Activated CD8-positive, alpha-beta memory T cell treated with anti-CD3 and anti-CD28 coated beads for 4 hours (primary cell): Measurements from ENCODE around the gene CDH2.

Experiments
- DNase-seq, 2 donors: peaks; one replicate each; pipeline ENCODE4 v3.0.0-alpha.2; 2020; ENCODE audit warnings: low read depth in 2 of 2

CDH2 gene

DNA sequence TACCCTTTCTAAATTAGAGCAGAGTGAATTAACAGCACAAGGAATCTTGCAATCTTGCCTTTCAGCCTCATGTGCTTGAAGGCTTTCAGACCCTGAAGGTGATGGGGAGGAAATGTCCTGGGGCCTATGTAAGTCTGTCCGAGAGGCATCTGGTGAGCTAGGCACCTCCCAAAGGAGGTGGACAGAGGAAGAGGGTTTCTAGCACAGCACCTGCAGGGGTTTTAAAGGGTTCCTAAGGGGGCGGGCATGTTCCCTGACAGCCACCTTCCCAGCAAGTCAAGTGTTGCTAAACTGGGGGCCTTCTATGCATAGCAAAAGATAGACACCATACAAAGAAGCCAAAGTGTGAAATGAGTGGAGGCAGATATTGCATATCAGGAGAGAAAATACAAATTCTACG lies 88.5 kb downstream of the CDH2 start:
- DNase-seq = no peak

DNA sequence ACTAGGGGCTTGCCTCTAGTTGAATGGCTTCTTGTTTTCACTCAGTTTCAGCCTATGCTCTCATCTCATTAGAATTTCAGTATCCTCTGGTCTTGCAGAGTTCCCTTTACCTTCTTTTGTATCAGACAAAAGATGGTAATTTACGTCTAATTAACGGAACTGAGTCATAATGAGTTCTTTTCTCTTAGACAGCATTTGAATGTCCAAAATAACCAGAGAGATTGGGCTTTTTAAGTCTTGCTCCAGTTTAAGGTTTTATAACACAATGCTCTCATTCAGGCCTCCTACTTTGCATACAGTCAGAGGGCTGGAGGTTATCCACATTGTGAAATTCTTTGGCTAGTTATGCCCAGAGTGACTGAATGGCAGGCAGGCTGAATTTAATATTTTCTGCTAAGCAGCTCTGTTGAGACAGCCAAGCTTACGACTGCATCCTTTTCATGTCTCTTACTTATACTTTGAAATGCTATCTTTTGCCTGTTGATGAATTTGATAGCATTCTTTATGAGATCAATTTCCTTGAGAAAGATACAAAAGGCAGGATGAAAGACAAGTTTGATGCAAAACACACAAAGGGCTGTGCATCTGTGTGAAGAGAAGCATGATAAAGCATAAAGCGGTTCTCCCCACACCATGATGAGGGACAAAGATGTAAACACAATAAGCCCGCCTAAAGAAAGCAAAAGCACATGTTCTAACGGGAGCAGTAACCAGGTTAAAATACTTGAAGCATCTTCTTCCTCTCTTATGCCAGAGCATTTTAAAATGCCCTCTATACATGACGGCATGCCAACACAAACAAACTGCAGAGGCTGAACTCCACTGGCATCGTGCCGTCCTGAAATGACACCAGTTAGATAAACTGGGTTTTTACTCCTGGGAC lies 90.0 kb downstream of the CDH2 start:
- no peak for DNase-seq

DNA sequence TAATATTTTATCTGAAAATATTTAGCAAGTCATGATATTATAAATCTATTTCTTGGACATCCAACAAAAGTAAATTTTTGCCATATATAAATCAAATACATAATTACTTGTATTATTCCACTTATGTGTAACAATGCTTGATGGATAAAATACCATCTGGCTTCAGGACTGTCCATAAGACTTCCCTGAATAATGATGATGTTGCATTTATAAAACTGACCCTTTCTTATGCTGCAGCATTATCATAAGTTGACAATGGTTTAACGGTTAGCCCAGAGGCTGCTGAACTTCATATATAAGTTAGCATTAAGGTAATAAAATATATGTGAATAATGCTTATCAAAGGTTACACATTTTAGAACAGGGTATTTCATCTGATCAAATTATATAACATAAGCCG lies 95.4 kb downstream of the CDH2 start:
- DNase-seq = no peak

DNA sequence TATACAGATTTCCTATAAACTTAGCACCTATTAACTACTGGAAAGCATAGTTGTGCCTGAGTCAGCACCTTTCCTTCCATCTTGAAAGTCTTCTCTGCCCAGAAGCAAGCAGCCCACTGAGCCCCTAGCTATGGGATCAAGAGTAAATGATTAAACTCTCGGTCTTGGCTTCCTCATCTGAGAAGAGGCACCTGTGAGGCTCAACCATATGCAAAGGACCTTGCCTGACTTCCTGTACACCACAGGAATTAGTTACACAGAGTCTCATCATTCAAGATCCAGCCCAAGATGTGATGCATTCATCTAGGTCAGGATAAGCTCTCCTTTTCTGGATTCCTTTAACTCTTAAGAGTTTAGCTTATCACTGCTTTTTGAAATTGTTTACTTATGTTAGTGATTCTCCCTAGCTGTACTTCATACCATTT lies 96.0 kb downstream of the CDH2 start:
- no peak for DNase-seq

DNA sequence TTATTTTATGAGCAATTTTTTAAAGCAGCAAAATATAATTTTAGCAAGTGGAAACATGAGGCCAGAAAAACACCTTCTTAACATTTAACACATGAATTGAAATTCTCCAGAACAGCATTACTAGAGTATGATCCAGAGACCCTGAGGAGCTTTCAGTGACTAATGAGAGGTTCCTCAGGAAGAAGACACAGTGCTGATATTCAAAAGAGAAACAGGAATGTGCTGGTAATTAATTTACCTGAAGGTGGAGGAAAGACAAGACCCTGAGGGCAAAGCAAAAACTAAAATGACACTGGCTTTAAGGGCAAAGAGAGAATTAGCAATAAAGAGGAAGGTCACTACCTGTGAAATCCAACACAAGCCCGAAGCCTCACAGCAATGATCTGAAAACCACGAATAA lies 97.0 kb downstream of the CDH2 start:
- no peak for DNase-seq

DNA sequence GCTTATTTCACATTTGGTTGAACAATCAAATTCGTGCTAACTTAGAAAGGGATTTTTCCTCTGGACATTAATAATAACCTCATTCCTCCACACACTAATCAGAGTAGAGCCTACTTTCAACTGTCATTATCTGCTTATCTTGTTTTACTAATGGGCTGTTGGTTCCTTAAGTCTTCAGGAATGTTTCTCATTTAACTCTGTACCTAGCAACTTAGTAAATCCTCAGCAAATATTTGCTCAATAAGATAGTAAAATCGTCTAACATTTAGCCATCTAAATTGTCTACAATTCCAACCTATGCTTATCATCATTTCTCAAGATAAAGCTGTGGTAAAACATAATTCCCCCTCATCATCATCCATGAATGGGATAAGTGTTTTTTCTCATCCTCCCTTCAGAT lies 98.1 kb downstream of the CDH2 start:
- no peak for DNase-seq

DNA sequence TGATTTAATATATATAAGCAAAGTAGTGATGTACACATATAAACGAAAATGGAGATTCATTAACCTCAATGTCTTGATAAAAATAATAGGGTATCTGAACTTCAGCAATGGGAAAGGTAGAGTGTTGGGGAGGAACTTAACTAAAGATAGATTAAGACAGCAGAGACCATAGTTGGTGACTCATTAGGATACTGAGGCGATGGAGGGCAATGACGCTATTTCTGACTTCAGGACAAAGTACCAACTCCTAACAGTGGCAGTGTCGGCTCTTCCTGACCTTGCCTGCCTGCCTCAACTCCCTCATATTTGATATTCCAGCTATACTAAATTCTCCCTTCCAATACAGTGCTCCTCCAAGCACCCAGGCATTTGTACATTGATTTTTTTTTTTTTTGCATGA lies 98.6 kb downstream of the CDH2 start:
- DNase-seq = no peak

DNA sequence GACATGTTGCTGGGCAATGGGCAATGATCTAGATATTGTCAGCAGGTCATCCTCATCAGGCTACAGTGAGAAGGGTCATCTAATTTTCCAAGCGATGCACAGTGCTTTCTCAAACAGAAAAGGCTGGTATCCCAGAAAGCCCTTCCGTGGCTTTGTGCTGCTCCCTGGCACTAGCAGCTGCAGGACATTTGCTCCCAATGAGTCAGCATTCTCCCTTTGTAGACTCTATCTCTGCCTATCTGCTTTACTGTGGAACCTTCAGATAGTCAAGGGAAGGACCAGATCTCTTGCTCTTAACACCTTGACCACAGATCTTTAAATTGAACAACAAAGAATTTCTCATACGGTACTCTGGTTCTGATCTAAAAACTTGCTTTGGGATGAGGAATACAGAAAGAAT lies 101.4 kb downstream of the CDH2 start:
- DNase-seq = no peak

DNA sequence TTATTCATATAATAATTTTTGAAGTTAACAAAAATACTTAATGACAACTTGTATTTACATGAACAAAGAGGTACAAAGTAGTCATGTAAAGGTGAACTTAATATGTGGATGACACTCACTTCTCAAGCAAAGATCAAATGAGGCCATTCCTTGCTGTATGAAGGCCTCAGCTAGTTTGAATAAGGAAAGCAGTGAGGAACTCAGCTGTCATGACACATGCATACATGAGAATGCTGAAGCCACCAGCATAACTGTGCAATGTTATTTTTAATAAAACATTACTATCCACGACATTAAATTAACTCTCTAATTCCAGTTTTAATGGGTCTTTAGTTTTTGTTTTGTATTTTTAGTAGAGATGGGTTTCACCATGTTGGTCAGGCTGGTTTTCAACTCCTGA lies 102.9 kb downstream of the CDH2 start:
- DNase-seq = no peak

DNA sequence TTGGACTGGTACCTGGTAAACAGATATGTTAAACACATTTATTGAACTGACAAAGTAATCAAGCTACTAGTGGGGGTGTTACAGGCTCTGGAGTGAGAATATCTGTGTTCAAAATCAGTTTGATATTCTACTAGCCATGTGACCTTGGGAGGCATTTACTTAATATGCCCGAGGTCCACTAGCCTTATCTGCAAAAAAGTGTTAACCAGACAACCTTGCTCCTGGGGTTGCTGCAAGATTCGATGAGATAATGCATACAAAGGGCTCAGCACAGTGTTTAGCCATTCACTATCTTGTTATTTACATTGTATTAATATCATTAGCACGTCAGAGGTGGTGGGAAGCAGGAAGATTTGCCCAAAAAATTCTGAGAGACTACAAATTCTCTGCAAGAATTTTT lies 103.3 kb downstream of the CDH2 start:
- no peak for DNase-seq

DNA sequence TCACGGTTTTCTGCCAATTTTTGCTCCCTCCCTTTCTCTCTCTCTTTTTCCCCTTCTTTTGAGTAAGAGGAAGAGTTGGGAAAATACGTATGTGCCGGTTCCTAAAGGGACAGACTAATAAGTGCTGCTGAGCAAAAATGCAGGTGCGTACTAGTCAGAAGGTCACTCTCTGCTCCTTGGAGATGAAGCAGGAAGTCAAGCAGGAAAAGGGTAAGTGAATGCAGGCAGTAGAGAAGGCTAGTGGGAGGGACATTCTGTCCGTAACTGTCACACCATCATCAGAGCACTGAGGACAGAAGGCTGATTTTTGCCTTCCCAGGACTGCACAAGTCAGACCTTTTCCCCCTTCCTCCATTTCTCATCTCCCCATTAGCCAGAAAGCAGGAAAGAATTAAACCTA lies 105.7 kb downstream of the CDH2 start:
- no peak for DNase-seq

DNA sequence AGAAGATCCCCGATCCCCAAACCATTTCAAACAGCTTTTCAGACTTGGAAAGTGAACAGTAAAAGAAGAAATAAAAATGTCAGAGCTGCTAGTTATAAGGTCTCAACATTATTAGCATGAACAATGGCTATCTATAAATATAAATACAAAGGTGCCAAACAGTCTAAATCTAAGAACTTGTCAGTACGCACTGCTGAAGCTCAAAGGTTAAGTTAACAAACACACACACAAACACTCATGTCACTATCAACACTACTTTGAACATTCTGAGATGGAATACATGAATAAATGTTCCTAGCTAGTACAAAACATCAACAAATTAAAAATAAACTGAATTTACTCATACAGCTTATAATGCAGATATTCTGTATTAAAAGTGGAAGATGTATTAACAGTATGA lies 108.7 kb downstream of the CDH2 start:
- no peak for DNase-seq

DNA sequence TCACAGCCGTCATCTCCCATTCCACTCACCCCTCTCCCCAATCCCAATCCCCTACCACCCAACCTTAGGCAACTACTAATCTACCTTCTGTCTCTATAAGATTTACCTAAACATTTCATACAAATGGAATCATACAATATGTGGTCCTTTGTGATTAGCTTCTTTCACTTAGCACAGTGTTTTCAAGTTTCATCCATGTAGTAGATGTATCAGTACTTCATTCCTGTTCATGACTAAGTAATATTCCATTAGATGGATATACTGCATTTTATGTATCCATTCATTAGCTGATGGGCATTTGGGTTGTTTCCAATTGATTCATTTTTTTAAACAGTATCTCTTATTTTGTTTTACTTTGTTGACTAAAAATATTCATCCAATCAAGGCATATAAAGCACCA lies 109.6 kb downstream of the CDH2 start:
- DNase-seq = no peak

DNA sequence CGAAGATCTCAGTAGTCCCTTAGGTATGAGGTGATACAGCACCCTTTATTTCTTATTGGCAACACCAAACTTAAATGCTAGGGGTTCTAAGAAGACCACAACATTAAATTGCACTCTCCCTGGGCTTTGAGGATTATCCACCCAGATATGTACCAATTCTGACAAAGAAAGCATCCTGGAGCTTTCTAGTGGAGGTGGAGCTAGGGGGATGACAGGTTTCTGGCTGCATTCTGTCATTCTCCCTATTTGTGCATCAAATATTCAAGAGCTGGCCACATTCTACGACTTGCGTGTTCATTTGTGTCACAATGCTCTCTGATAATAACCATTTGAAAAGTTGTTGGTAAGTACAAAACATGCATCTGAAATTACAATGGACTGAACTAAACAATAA lies 111.1 kb downstream of the CDH2 start:
- DNase-seq = no peak

DNA sequence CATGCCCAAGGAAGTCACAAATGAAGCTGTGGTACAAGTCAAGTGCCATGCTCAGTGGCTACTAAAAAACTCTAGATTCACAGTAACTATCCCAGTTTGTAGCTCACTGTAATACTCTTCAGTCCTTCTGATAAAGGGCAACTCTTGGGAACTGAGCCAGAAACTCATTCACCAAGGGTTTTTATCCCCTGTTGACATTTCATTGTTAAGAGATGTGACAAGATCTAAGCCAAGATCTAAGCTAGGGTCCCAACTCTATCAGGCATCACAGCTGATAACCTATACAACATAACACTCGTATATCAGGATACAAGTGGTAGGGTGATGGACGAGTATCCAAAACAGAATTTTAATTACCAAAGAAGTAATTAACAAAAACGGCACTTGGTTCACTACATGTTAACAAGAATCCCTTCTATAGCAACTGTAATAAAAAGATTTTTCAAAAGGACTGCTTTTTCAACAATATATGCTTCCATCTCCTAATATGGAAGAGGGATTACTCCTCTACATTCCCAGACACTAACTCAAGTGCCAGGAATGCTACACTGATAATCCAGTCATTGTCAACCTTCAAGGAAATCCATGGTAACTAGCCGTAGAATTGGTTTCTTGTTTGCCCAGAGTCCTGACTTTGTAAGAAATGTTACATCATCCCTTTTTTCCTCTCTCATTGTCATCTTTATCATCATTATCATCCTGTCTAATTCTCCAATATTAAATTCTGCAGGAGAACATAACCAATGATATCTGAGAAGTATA lies 111.7 kb downstream of the CDH2 start:
- DNase-seq = no peak

DNA sequence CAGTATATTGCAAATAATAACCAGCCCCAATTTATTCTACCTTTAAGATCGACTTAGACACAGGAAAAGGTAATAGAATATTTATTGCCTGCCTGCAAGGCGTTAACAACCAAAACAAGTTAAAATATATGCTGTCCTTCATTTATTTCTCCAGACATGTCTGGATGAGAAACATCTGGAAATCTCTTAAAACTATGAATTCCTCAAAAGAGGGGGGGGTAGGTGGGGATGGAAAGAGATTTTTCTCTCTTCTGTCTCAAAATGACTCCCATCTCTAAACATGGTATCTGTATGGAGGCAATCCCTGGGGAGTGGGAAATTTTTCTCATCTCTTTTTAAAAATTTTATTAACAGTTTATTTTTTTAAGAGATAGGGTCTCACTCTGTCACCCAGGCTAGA lies 113.0 kb downstream of the CDH2 start:
- no peak for DNase-seq

DNA sequence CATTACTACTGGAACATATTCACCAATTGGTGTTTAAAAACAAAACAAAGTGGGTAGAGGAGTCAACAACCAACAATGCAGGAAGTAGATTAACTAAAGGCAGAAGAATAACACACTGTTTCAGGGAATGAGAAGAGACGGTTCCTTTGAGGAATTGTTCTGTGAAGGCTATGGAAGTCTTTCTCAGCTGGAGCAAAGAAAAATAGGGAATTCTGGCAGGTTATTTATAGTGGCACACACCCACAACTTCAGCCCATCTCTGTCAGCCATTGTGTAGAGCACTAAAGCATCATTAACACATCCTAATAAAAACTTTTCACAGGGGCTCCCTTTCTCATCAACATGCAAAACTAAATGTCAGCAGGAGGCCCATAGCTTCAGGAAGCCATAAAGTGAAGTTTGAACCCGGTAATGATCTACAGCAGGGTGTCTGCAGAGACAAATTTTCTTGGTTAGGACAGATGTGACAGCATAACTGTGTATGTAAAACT lies 113.6 kb downstream of the CDH2 start:
- no peak for DNase-seq

DNA sequence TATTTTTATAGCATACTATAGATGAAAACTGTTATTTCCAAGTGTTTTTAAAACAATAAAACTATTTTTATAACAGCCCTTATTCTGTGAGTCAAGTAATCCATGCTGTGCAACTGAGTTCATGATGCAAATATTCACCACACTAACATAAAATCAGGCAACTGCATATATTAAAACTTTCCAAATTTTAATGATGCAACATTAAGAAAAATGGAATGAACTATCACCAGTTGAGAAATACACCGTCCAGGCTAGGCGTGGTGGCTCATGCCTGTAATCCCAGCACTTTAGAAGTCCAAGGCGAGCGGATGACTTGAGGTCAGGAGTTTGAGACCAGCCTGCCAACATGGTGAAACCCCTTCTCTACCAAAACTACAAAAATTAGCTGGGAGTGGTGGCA lies 114.5 kb downstream of the CDH2 start:
- DNase-seq = no peak

DNA sequence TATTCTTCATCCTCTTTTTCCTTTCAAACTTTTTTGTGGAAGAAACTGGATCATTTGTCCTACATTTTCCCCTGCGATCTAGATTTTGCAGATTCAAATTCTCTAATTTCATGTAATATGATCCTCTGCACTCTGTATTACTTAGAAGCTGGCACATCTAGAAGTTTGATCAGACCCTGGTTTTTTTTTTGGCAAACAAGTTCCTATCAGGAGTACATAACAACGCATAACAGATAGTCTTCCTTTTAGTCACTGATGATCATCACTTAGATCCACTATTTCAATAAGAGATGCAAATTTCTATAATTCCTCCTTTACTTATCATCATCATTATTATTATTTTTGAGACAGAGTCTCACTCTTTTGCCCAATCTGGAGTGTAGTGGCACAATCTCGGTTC lies 117.1 kb downstream of the CDH2 start:
- DNase-seq = no peak

DNA sequence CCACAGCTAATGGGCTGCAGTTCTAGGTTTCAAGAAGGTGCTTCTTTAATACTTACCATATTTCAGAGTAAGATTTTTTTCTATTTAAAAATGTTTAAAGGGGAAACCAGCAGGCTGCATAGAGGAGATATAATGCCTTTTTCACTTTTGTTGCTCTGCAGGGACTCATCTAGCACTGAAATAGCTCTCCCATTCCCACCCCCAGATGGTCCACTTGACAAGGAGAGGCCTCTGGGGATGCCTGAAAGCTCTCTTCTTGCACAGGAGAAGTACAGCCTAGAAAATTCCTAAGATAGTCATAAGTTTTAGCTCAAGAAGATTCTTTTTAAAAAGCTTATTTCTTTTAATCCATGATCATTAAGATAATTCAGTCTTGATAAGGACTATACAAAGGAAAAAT lies 126.4 kb downstream of the CDH2 start:
- DNase-seq = no peak

DNA sequence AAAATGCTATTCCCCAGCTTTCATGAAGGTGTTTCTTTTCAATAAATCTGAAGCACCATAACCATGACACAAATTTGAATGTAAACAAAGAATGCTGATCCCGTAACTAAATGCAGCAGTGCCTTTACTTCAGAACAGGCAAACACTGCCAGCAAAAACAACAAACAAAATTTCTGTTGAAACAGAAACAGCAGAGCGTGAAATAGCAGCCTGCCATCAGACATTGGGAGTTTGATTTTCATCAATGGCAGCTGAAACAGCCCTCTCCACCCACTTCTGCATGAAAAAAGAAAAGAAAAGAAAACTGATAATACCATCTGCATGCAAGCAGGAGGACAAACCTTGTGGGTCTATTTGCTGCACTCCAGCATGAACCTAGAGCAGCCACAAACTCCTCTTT lies 128.3 kb downstream of the CDH2 start:
- no peak for DNase-seq

DNA sequence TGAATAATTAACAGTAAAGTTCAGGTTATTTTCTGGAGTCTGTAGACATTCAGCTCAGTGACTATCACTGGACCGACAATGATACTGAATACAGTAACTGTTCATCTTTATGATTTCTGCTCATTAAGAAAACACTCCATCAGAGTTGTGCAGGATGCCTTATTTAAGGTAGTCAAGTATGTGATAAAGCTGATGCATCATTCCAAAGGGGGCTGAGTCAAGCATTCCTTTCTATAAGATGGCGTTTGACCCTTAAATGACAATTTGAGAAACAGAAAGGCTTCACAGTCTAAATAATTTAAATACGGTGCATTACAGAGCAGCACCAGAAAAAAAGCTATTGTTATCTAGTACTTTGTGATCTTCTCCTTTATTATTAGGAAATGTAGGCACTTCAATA lies 131.1 kb downstream of the CDH2 start:
- no peak for DNase-seq

DNA sequence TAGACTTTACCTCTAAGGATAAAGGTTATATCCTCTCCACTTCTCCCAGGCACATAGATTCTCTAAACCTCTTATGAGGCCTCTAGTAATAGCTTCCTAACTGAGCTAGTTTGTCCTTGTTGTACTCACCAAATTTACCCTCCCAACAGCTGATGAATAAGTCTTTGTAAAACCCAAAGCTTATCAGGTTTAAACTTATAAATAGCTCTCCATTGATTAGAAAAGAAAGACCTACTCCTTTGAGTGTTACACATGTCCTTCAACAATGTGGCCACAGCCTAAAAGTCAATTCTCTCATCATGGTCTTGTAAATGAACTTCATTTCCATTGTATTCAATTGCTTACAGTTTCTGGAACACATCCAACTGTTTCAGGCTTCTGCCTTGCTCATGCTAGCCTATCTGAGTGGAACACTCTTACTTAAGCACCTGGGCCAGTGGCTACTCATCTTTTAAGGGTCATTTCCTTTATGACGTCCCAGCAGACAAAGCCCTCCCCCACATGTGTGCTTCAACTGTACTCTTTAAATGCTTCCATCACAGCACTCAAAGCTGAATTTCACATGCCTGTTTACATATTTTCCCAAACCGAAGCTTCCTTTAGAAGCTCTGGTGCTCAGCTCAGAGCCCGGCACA lies 131.6 kb downstream of the CDH2 start:
- no peak for DNase-seq
